GM23248 (cell line): ENCODE results near the gene CXADR. TPM values are rescaled to one million over a fixed set of nuclear protein-coding genes. Genes with fewer than 3 reads are reported as not detected.

Experiments
- DNase-seq: peaks from one replicate; pipeline ENCODE4 v3.0.0-alpha.2; 2015
- H2AFZ ChIP-seq: fragments of 200-600 bp; sonication (generic); 2 replicates; pipeline ENCODE4 v1.6.1; 2016; ENCODE audit warnings: antibody characterized with exemption
- H3F3A ChIP-seq: fragments of 200-600 bp; sonication (generic); 2 replicates; pipeline ENCODE4 v1.6.1; 2016; ENCODE audit warnings: mild to moderate bottlenecking, antibody characterized with exemption, mixed run types; ENCODE audit not compliant: insufficient read depth
- H3K27ac ChIP-seq: fragments of 200-600 bp; sonication (generic); 2 replicates; pipeline ENCODE4 v1.5.1; 2016; ENCODE audit warnings: mild to moderate bottlenecking
- H3K27me3 ChIP-seq: fragments of 200-600 bp; sonication (generic); replicated peaks from 2 replicates; pipeline ENCODE4 v1.6.1; 2016; ENCODE audit warnings: mild to moderate bottlenecking; ENCODE audit not compliant: insufficient read depth
- H3K36me3 ChIP-seq: fragments of 200-600 bp; sonication (generic); 2 replicates; pipeline ENCODE4 v1.6.1; 2016; ENCODE audit warnings: low read depth, mild to moderate bottlenecking
- H3K4me1 ChIP-seq: fragments of 200-600 bp; sonication (generic); 2 replicates; pipeline ENCODE4 v1.6.1; 2016; ENCODE audit warnings: mild to moderate bottlenecking; ENCODE audit not compliant: insufficient read depth
- H3K4me2 ChIP-seq: fragments of 200-600 bp; sonication (generic); one replicate; pipeline ENCODE4 v1.6.1; 2016; ENCODE audit warnings: mild to moderate bottlenecking; ENCODE audit not compliant: unreplicated experiment
- H3K4me3 ChIP-seq: fragments of 200-600 bp; sonication (generic); 2 replicates; pipeline ENCODE4 v1.5.1; 2016; ENCODE audit warnings: mild to moderate bottlenecking
- H3K79me2 ChIP-seq: fragments of 200-600 bp; sonication (generic); 2 replicates; pipeline ENCODE4 v1.6.1; 2016; ENCODE audit warnings: mild to moderate bottlenecking; ENCODE audit not compliant: insufficient read depth
- H3K9ac ChIP-seq: fragments of 200-600 bp; sonication (generic); 2 replicates; pipeline ENCODE4 v1.6.1; 2016; ENCODE audit warnings: mild to moderate bottlenecking
- H3K9me2 ChIP-seq: fragments of 200-600 bp; sonication (generic); 2 replicates; pipeline ENCODE4 v1.6.1; 2016; ENCODE audit warnings: mixed run types, mild to moderate bottlenecking, moderate library complexity; ENCODE audit not compliant: insufficient read depth
- H3K9me3 ChIP-seq: fragments of 200-600 bp; sonication (generic); one replicate; pipeline ENCODE4 v1.6.1; 2017; ENCODE audit warnings: low read depth
- H4K20me1 ChIP-seq: fragments of 200-600 bp; sonication (generic); 2 replicates; pipeline ENCODE4 v1.6.0; 2016; ENCODE audit not compliant: insufficient read depth
- EZH2 ChIP-seq: fragments of 200-600 bp; sonication (generic); IDR thresholded peaks from 2 replicates; pipeline ENCODE4 v1.6.1; 2018; ENCODE audit warnings: antibody characterized with exemption, mild to moderate bottlenecking; ENCODE audit not compliant: insufficient read depth, poor library complexity, severe bottlenecking
- EZH2phosphoT487 ChIP-seq: fragments of 200-600 bp; sonication (generic); IDR thresholded peaks from 2 replicates; pipeline ENCODE4 v1.6.1; 2018; ENCODE audit warnings: antibody characterized with exemption, moderate library complexity, mild to moderate bottlenecking, low read depth; ENCODE audit not compliant: insufficient read depth
- WGBS, 2 experiments: methylation state at CpG; one replicate each; pipeline ENCODE4 v1.1.6; 2015 to 2017; ENCODE audit warnings: low lambda C conversion rate in 2 of 2, low coverage in 1 of 2; ENCODE audit errors: missing lambda C conversion rate in 2 of 2; 5-methylcytosine and 5-hydroxymethylcytosine counted together
- in situ Hi-C: fragments of 300-500 bp; cut with MboI; formaldehyde crosslinking; loops from 2 replicates; pipeline ENCODE4 v1.15.0; 2020
- polyA plus RNA-seq: library from polyadenylated mRNA; unstranded; fragments of >200 nt; fragmentation: Nextera tagmentation; extraction: Ambion mirVana; gene quantifications from 2 replicates; pipeline ENCODE4 v1.2.1, GENCODE V29; 2016
- total RNA-seq: library from RNA; depleted of rRNA; stranded (reverse); fragments of >200 nt; shearing (Covaris generic); gene quantifications from 2 replicates; pipeline ENCODE4 v1.2.3, GENCODE V29; 2014; rRNA removed

The CXADR gene
- total RNA-seq (not detected in 2 replicates), polyA plus RNA-seq (0.23 TPM in 1 of 2 replicates, not detected in the other)

- Histone ChIP-seq H3K27me3 (peaks cover 32% of the 10 kb centered on the region), H3K27ac (no peak within 1 kb of the TSS), H3K4me2 (peak within 1 kb of the TSS; percentile 72), H3K4me3 (peak within 1 kb of the TSS; percentile 63), H3K79me2 (no peaks in the 10 kb centered on the region), H3K9me3 (no peaks in the 10 kb centered on the region), H3K9me2 (no peaks in the 10 kb centered on the region), H3F3A (peaks cover 7% of the 10 kb centered on the region), H2AFZ (peak within 1 kb of the TSS; percentile 48), H3K9ac (no peak within 1 kb of the TSS), H4K20me1 (no peaks in the 10 kb centered on the region), H3K4me1 (peaks cover 9% of the 10 kb centered on the region; the same call in 1 of the 2 replicates), H3K36me3 (no peaks in the 10 kb centered on the region)
- DNase-seq = peak; percentile 32
- in situ Hi-C loops = no loop called here
- TF ChIP-seq EZH2phosphoT487 = no peak
- TF ChIP-seq EZH2 = no peak
- WGBS, 2 experiments = 1 to 2% methylated on average over 54 to 72 of the region's 83 CpGs
Observed at GRCh38 chr21:17512253-17513213, at the start of gene CXADR. Gene CXADR (plus strand): TSS chr21:17513043. CDS start chr21:17513130, 87 bp downstream.

- in situ Hi-C loops = no loop called here
- WGBS, 2 experiments = 78 to 91% methylated on average over 1 of the region's 1 CpG
- Histone ChIP-seq H3F3A (peaks cover 19% of the 10 kb centered on the region), H3K36me3 (no peaks in the 10 kb centered on the region), H3K4me2 (no peak overlapping the region), H3K79me2 (no peaks in the 10 kb centered on the region), H3K27ac (no peak overlapping the region), H2AFZ (peak overlapping the region; percentile 76), H3K4me3 (no peak overlapping the region), H3K9me3 (no peaks in the 10 kb centered on the region), H3K4me1 (peaks cover 27% of the 10 kb centered on the region), H3K9me2 (no peaks in the 10 kb centered on the region), H4K20me1 (no peaks in the 10 kb centered on the region), H3K27me3 (no peaks in the 10 kb centered on the region), H3K9ac (no peak overlapping the region)
- TF ChIP-seq EZH2 (no peak), EZH2phosphoT487 (no peak)
- DNase-seq = peak; percentile 74
Observed at GRCh38 chr21:17466166-17466565, 46.7 kb upstream of the CXADR start.

GRCh38 chr21:17467392-17467791, 45.5 kb upstream of the CXADR start:
- Histone ChIP-seq H3F3A (peaks cover 7% of the 10 kb centered on the region), H3K4me1 (peaks cover 15% of the 10 kb centered on the region), H3K79me2 (no peaks in the 10 kb centered on the region), H3K27ac (no peak overlapping the region), H3K9me2 (no peaks in the 10 kb centered on the region), H3K4me2 (no peak overlapping the region), H3K9me3 (no peaks in the 10 kb centered on the region), H3K4me3 (no peak overlapping the region), H2AFZ (0 out of 2 replicates have a peak overlapping the region, but pooled peaks have one; percentile 24), H3K9ac (no peak overlapping the region), H3K27me3 (no peaks in the 10 kb centered on the region), H4K20me1 (no peaks in the 10 kb centered on the region), H3K36me3 (no peaks in the 10 kb centered on the region)
- in situ Hi-C loops = no loop called here
- 47 to 58% methylated on average over 4 of the region's 4 CpGs for WGBS, 2 experiments
- no peak for DNase-seq
- TF ChIP-seq EZH2phosphoT487 (no peak), EZH2 (no peak)

GRCh38 chr21:17467829-17468228, 45.0 kb upstream of the CXADR start:
- H3K9me3 ChIP-seq = no peaks in the 10 kb centered on the region
- TF ChIP-seq EZH2phosphoT487 (no peak), EZH2 (no peak)
- WGBS, 2 experiments = 87 to 91% methylated on average over 3 of the region's 3 CpGs
- H3K27me3 ChIP-seq = no peaks in the 10 kb centered on the region
- H3K4me1 ChIP-seq = peaks cover 13% of the 10 kb centered on the region
- H3K36me3 ChIP-seq = no peaks in the 10 kb centered on the region
- H3K9ac ChIP-seq = no peak overlapping the region
- peaks cover 4% of the 10 kb centered on the region; the same call in 1 of the 2 replicates for H3F3A ChIP-seq
- no peaks in the 10 kb centered on the region for H3K79me2 ChIP-seq
- 0 out of 2 replicates have a peak overlapping the region, but pooled peaks have one; percentile 24 for H2AFZ ChIP-seq
- H3K4me3 ChIP-seq = no peak overlapping the region
- no peaks in the 10 kb centered on the region for H3K9me2 ChIP-seq
- no peak overlapping the region for H3K27ac ChIP-seq
- no peak overlapping the region for H3K4me2 ChIP-seq
- DNase-seq = no peak
- in situ Hi-C loops = no loop called here
- H4K20me1 ChIP-seq = no peaks in the 10 kb centered on the region
